GM21737 (cell line): ENCODE results near the gene TAOK1.
"Not testable (repeated sequence)": the region's sequence is repeated elsewhere in the genome, so short reads cannot be mapped to it uniquely, and the experiment has no call there.

Source experiments
- ATAC-seq: cut with Tn5 transposase; IDR thresholded peaks from one replicate; pipeline ENCODE4 v1.9.1; 2021; ENCODE audit warnings: mild to moderate bottlenecking, moderate library complexity; ENCODE audit not compliant: unreplicated experiment

TAOK1 gene

GRCh38 chr17:29389982-29390850 lies at the start of gene TAOK1:
Gene TAOK1, plus strand, starts transcription at chr17:29390363. Its CDS starts 61,186 bp downstream, at chr17:29451549.
- ATAC-seq = peak; percentile 81

- no peak for ATAC-seq
Measured at GRCh38 chr17:29341726-29342125, 48.4 kb upstream of the TAOK1 start.

DNA sequence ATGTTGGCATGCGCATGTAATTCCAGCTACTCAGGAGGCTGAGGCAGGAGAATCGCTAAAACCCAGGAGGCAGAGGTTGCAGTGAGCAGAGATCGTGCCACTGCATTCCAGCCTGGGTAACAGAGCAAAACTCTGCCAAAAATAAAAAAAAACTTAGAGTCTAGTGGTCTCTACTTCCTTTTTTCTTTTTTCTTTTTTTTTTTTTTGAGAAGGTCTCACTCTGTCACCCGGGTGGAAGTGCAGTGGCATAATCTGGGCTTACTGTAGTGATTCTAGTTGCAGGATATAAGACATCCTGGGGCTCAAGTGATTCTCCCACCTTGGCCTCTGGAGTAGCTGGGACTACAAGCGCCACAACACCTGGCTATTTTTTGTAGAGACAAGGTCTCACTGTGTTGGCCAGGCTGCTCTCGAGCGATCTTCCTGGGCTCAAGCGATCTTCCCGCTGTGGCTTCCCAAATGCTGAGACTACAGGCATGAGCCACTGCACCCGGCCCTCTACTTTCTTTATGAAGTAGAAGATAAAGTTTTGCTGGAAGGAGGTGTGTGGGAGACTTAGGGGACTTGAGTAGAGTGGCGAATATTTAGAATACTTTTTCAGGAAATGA lies 47.9 kb upstream of the TAOK1 start:
- no peak for ATAC-seq

DNA sequence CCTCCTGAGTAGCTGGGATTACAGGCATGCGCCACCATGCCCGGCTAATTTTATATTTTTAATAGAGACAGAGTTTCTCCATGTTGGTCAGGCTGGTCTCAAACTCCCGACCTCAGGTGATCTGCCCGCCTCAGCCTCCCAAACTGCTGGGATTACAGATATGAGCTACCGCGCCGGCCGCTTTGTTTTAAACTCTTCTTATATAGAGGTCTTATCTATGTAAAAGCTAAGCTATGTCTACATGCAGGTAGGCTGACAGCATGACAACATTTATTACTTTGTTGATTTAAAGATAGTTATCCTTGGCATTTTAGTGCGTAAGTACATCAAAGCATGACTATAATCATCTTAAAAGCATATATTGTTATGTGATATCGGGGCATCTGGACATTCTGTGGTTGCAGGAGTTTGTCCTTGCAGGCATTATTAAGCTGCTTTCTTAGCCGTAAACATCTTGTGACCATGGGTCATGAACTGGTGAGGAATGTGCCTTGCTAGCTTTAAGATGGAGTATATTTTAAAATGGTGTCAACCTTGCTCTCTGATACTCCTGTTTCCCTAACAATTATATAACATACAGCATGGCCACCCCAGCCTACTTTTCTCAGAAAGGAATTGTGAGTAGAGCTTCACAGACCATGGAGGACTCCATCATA lies 45.8 kb upstream of the TAOK1 start:
- no peak for ATAC-seq

- ATAC-seq = no peak
Measured at GRCh38 chr17:29345066-29345465, 45.1 kb upstream of the TAOK1 start.

DNA sequence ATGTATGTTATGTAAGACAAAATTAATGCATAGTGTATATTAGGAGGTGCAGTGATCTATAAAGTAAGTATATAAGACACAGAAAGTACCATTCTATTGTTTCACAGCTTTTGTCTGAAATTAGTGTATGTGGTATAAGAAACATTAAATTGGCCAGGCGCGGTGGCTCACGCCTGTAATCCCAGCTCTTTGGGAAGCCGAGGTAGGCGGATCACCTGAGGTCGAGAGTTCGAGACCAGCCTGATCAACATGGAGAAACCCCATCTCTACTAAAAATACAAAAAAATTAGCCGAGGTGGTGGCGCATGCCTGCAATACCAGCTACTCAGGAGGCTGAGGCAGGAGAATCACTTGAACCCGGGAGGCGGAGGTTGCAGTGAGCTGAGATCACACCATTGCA lies 44.7 kb upstream of the TAOK1 start:
- not testable (repeated sequence) for ATAC-seq

- no peak for ATAC-seq
Measured at GRCh38 chr17:29346462-29346861, 43.7 kb upstream of the TAOK1 start.

- no peak for ATAC-seq
Measured at GRCh38 chr17:29347831-29348629, 42.1 kb upstream of the TAOK1 start.

DNA sequence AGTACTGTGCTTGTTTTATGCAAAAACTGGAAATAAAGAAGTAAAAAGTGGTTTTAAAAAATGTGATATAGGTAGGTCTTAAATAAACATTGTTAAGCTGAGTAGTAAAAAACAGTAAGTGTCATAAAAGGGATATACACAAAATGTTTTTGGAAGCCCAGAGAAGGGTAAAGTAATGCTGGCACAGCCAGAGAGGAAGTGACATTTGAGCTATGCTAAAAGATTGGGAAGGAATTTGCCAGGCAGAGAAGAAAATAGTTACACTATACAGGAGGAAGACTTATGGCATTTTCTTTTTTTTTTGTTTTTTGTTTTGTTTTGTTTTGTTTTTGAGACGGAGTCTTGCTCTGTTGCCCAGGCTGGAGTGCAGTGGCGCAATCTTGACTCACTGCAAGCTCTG lies 40.8 kb upstream of the TAOK1 start:
- ATAC-seq = no peak

DNA sequence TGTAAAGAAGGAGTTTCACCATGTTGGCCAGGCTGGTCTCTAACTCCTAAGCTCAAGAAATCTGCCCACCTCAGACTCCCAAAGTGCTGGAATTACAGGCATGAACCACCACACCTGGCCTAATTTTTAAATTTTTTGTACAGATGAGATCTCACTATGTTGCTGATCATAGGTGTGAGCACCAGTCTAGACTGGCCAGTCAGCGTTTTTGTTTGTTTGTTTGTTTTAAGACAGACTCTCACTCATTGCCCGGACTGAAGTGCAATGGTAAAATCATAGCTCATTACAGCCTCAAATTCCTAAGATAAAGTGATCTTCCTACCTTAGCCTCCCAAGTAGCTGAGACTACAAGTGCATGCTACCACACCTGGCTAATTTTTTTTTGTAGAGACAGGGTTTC lies 38.0 kb upstream of the TAOK1 start:
- ATAC-seq = no peak

GRCh38 chr17:29357232-29357631 lies 32.9 kb upstream of the TAOK1 start:
- ATAC-seq = no peak

DNA sequence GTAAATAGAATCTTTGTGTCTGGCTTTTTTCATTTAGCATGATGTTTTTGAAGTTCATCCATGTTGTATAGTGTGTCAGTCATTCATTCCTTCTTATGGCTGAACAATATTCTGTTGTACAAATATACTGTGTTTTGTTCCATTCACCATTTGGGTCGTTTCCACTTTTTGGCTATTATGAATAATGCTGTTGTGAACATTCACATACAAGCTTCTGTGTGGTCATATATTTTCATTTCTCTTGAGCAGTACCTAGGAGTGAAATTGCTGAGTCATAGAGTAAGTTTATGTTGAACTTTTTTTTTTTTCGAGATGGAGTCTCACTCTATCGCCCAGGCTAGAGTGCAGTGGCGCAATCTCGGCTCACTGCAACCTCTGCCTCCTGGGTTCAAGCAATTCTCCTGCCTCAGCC lies 32.3 kb upstream of the TAOK1 start:
- no peak for ATAC-seq

- no peak for ATAC-seq
Measured at GRCh38 chr17:29358416-29358815, 31.7 kb upstream of the TAOK1 start.

GRCh38 chr17:29359777-29360176 lies 30.4 kb upstream of the TAOK1 start:
- ATAC-seq = no peak

DNA sequence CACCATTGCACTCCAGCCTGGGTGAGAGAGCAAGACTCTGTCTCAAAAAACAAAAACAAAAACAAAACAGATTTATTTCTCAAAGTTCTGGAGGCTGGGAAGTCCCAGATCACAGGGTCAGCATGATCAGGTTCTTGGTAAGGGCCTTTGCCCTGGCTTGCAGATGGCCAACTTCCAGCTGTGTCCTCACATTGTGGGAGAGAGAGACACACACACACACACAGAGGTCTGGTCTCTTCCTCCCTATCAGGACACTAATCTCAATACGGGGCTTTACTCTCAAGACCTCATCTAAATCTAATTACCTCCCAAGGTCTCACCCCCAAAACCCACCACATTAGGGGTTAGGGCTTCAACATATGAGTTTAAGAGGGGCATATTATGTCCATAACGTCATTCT lies 26.4 kb upstream of the TAOK1 start:
- ATAC-seq = no peak

DNA sequence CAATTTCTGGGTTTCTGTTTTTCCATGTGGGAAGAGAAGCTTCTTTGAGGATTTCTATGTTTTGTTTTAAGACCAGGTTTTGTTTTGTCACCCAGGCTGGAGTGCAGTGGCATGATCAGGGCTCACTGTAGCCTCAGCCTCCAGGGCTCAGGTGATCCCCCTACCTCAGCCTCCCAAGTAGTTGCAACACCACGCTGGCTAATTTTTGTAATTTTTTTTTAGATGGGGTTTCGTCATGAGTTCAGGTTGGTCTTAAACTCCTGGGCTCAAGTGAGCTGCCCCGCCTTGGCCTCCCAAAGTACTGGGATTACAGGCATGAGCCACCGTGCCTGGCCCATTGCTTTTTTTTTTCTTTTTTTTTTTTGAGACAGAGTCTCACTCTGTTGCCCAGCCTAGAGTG lies 25.5 kb upstream of the TAOK1 start:
- no peak for ATAC-seq

- ATAC-seq = no peak
Measured at GRCh38 chr17:29368161-29368560, 22.0 kb upstream of the TAOK1 start.

GRCh38 chr17:29368926-29369325 lies 21.2 kb upstream of the TAOK1 start:
- ATAC-seq = no peak

DNA sequence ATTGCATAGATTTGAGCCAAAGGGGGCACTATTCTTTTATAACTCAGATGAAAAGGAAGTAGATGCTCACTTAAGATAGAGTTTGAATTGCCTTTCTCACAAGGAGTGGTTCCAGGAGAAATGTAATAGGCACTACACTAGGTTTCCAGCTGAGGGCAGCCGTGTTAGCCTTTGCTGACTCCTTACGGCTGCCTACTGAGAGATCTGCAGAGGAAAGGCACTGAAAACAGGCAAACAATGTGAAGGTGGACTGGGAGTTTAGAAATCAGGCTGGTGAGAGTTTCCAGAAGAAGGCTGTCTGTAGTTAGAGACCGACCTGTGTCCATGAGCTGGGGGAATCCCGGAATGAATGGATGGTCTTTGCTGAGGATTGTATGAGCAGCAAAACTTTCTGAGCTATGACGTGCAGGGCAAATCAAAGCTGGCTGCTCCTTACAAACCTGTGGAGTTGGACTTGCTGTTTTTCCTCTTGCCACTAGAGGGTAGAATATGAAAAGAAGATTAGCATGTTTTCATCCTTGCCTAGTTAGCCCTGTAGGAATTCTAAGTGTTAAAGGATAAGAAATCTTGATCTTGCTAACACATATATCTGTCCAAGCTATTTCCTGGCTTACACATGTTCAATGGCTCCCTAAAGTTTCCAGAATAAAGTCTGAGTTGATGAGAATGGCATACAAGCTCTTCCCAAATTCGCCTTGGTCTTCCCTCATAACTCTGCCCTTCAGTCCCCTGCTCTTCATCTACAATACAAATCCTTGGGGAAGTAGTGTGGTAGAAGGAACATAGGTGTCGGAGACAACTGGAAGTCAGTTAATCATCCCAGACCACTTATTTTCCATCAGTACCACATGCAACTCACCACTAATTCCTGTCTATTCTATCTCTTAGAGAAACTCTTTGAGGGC lies 20.1 kb upstream of the TAOK1 start:
- ATAC-seq = peak; percentile 64

GRCh38 chr17:29376667-29377270 lies 13.4 kb upstream of the TAOK1 start:
- no peak for ATAC-seq
